Ureter (tissue), 1 donor: ENCODE data around the gene ALX3. TPM values are rescaled to one million over a fixed set of nuclear protein-coding genes. Genes with fewer than 3 reads are reported as not detected.
"Not testable (repeated sequence)": the region's sequence is repeated elsewhere in the genome, so short reads cannot be mapped to it uniquely, and the experiment has no call there.

Experiments used
- DNase-seq: peaks from one replicate; pipeline ENCODE4 v3.0.0-alpha.2; 2020; ENCODE audit warnings: low spot score
- total RNA-seq: library from RNA; stranded (reverse); gene quantifications from one replicate; pipeline ENCODE4 v1.2.4, GENCODE V29; 2023
- donor health status: DM: yes; HTN: yes; CAD: no.

Gene ALX3
- total RNA-seq, 1 donor from 2014 or later, result not detected

DNA sequence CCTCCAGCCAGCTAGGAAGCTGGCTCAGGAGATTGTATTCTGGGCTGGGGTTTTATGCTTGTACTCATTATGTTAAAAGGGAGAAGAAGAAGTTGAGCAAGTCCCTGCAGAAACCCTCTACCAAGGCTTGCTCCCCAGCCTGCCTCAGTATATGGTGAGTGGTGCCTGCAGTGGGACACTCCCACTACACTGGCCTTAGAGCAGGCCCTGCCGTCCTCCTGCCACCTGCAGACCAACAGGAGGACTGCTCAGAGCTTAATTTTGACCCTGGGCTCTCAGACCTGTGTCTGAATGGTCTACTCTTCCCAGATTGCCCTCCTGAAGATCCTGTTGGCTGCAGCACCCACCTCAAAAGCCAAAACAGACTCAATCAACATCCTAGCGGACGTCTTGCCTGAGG lies 23.0 kb downstream of the ALX3 start:
- DNase-seq, result no peak

DNA sequence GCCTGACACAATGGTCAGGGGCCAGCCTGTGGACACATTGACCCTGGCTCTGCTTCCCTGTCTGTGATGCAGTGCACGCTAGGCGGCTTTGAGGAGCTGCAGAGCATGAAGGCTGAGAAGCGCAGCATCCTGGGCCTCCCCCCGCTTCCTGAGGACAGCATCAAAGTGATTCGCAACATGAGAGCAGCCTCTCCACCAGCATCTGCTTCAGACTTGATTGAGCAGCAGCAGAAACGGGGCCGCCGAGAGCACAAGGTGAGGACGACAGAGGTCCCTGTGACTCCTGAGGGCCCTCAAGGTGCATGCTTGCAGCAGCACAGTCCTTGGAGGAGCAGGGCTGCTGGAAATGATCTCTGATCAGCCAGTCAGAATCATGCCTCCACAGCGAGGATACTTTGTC lies 27.5 kb downstream of the ALX3 start:
- no peak for DNase-seq

DNA sequence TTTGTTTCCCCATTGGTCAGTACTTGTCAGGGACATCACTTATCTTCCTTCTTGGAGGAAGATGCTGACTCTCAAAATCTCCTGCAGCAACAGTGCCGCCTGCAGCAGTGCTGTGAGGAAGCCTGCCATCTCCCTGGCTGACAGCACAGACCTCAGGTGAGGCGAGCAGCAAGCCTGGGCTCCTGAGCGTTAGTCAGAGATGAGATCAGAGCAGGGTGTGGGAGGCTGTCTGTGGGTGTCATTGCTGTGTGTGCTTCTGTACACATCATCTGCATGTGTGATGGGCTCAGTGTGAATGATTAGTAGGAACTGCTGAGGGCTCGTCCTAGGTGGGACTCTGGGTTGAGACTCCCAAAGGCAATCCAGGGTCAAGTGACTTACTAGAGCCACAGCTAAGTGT lies 29.9 kb downstream of the ALX3 start:
- no peak for DNase-seq

DNA sequence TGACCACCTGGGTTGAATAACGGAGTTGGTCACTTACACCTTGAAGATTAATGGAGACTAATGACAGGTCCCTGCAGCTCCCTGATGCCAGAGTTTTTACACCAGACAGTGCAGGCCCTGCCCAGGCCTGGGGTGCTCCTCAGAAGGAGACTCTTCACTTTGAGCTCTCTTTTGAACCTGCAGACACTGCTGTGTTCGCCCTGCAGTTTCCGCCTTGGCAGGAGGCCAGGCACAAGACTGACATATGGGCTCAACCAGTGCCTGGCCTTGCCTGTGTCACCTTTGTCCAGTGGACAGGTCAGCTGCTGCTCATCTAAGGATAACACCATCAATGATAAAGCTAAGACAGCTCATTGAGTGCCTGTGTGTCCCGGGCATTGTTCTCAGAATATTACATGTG lies 30.8 kb downstream of the ALX3 start:
- no peak for DNase-seq

DNA sequence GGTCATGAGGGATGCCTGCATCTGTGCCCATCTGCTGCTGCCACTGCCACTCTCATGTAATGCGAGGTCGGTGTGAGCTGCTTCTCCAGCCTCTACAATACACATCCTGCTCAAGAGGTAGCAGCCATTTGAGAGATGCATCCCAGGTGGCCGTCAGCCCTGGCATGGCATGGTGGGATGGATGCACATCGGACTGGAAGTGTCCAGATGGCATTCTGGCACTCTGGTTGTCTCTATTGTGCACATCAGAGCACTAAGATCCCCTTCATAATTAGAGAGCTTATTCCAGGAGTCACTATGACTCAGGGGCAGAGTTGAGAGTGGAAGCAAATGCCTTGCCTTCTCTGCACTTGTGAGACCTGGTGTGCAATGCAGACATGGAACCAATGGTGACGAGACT lies 32.2 kb downstream of the ALX3 start:
- DNase-seq, result no peak

DNA sequence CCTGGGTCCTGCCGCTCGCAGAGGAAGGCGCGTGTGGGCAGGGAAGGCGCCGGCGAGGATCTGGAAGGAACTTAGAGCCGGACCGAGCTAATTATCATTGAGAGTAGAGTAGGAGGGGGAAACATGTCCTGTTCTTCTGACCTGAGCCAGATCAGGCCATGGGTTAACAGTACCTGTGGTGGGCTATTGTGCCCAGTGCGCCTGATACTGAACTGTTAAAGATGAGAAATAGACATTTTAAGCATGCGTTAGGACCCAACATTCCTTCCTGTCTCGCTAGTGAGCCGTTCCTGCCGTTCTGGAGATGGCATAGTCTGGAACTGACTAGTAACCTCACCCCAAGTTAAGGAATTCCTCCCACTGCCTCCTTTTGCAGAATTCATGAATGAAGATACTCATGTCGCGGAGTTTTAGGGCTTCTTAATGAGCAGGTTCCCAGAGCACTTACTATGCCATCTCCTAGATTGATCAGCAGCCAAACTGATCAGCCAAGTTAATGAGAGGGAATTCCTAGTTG lies 35.2 kb downstream of the ALX3 start:
- no peak for DNase-seq

DNA sequence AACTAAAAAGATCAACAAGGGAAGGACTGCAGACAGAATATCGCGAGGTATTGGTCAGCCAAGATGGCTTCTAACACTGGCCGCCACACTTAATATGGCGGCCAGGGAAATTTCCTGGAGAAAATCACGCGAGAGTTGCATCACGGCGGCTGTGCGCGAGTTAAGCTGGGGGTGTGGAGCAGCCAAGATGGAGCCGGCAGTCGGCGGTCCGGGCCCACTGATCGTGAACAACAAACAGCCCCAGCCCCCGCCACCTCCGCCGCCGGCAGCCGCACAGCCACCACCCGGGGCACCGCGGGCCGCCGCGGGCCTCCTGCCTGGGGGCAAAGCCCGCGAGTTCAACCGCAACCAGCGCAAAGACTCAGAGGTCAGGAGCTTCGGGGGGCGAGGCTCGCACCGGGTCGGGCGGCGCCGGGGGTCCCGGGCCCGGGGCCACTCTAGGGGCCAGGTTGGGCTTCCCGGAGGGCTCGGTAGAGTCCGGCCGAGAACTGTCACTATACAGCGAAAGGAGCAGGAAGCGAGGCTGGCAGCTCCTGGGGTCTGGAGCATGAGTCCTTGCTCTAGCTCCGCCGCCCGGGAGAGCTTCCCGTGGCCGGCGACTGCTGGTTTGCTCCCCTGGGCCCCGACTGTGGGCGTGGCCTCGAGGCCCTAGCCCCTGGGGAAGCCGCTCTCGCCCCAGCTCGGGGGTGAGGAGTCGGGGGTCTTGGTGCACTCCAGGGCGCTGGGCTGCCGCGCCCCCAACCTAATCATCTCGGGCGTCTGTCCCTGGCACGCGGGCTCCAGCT lies 35.8 kb downstream of the ALX3 start, which contains the start of gene STRIP1:
Gene STRIP1 (plus strand): TSS at position 174 of the 785 bp plus-strand sequence. CDS start 14 bp downstream, at position 188.
- DNase-seq, result peak; percentile 96

DNA sequence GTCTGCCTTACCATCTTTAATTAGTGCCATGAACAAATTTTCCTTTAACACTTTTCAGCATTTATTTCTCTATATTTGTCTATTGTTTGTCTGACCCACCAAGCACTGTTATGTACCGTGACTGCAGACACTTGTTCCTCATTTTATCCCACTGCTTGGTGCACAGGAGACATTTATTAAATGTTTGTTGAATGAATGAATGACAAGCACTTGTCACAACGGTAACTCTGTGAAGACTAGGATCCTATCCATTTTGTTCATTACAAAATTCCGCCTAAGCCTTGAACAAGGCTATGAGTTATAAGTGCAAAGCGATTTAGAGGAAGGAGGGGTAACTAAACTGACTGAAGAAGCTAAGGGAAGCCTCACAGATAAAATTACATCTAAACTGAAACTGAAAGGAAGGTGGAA lies 36.4 kb downstream of the ALX3 start:
- no peak for DNase-seq

DNA sequence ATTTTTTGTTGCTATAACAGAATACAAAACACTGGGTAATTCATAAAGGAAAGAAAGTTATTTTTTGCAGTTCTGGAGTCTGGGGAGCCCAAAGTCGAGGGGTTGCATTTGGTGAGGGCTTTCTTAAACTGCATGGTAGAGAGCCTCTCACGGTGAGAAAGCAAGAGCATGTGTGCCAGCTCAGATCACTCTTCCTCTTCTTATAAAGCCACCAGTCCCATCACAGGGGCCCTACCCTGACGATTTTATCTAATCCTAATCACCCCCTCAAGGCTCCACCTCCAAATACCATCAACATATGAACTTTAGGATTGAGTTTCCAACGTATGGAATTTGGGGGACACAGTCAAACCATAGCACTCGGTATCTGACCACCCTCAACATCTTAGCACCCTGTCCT lies 37.1 kb downstream of the ALX3 start:
- no peak for DNase-seq

DNA sequence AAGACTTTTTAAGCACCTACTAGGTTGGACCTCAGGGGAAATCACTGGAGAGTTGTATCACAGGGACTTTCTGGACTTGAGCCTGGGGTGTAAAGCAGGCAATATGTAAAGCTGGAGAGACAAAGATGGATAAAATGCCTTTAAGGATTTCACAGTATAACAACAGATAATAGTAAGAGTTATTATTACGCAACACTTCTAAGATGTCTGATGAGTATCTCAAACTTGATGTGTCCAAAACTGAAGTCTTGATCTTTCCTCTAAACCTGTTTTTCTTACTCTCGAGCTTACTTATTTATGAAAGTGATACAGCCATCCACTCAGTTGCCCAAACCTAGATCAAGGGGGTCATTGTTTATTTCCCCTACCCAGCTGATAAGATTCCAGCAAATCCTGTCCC lies 38.1 kb downstream of the ALX3 start:
- DNase-seq, result no peak

DNA sequence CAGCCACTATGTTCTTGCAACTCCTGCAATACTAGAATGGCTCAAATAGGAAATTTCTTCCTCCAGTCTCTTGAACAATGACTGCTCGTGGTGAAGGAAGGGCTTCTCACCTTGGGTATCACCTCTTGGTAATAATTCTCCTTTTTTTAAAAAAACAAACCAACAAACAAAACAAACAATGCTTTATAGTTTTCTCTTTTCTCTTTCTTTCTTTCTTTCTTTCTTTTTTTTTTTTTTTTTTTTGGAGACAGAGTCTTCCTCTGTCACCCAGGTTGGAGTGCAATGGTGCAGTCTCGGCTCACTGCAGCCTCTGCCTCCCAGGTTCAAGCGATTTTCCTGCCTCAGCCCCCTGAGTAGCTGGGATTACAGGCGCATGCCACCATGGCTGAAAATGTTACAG lies 39.8 kb downstream of the ALX3 start:
- not testable (repeated sequence) for DNase-seq

DNA sequence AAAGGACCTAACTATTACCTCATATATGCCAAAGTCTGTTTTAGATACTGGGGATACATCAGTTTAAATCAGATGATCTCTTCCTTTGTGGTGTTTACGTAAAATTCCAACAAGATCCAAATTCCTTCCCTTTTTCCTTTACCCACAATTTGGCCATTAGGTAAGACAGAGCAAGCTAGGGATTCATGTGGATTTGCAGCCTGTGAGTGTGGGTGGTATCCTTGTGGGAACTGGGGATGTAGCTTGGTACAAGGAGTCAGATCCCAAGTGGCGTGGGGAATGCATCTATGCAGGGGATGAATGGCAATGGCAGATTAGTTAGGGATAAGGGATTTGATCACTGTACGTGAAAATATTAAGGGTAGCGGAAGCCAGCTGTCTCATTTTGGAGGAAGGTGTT lies 45.9 kb downstream of the ALX3 start:
- DNase-seq, result no peak

DNA sequence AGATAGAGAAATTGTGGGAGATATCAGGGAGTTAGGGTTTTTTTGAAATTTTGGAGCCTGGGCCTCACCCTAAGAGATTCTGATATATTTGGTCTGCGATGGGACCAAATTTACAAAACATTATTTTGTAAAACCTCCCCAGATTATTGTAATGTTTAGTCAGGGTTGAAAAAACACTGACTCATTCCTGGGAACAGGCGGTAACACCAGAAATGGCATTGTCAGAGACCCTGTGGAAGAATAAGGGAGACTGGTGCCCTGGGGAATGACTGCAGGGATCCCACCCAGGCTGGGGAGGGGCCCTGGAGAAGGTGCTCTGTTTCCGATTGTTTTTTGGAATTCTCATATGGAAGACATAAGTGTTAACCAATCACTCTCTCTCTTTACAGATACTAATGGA lies 49.2 kb downstream of the ALX3 start:
- no peak for DNase-seq

DNA sequence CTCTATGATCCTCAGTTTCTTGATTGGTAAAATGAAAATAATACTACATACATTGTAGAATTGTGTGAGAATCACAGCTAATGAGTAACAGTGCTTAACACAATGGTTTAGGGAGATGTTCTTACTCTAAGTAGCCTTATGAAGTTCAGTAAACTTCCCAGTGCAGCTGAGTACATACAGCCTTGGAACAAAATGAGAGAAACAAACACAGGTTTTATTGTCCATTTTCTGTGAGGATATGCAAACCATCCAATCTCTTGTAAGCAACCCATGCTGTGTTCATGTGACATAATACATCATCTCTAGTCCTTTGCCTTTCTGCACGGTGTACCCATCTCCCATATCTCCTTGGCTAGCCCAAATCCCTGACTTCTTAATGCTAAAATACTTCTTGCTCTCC lies 50.7 kb downstream of the ALX3 start:
- DNase-seq, result no peak

DNA sequence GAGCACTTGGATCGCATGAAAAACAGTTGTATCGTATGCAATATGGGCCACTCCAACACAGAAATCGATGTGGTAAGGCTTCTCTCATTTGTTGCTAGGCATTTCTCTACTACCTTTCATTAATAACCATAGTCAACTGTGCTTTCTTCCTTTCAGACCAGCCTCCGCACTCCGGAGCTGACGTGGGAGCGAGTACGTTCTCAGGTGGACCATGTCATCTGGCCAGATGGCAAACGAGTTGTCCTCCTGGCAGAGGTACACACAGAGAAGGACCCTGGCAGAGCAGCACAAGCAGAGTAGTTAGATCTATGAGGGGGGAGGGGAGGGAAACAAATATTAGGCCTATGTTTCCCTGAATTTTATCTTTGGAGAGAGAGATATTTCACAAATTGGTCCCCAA lies 52.1 kb downstream of the ALX3 start:
- DNase-seq, result no peak

DNA sequence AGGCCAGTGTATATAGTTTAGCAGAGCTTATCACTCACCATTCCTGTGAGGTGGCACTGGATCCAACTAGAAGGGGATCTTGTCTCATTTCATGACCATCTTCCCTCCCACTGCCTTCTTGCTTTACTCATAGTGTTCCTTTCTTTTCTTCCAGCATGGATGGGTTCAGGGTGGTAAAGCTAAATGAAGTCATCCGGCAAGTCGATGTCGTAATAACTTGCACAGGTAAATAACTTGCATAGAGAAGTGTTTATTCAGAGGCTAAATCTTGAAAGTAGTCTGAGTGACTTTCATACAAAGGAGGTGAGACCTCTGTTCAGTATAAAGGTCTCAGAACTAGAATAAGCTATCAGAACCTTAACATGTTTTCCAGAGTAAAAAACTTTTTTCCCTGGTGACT lies 52.7 kb downstream of the ALX3 start:
- no peak for DNase-seq

DNA sequence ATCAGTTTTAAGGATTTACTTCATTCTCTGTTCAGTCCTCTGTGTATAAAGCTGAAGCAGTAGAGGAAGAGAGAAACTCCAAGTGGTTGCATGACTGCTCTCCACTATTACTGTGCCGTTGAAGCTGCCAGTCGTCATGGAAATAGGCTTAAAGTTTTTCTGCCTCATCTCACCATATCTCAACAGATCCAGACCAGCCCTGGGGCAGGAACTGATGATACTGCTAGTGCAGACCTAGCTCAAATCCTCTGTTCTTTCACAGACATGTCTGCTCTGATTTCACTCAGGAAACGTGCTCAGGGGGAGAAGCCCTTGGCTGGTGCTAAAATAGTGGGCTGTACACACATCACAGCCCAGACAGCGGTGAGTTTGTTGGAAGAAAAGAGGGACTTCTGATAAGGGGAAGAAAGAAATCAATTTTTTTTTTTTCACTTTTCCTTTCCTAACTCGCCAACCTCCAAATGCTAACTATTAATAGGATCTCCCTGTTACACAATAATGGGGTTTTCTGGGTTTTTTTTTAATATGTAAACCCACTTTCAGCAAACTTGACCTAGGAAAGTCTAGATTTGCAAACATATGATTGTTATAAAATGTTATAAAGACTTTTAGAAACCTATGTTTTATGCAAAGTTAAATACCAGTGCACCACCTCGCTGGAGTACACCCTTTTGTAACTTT lies 58.2 kb downstream of the ALX3 start:
- DNase-seq, result no peak

DNA sequence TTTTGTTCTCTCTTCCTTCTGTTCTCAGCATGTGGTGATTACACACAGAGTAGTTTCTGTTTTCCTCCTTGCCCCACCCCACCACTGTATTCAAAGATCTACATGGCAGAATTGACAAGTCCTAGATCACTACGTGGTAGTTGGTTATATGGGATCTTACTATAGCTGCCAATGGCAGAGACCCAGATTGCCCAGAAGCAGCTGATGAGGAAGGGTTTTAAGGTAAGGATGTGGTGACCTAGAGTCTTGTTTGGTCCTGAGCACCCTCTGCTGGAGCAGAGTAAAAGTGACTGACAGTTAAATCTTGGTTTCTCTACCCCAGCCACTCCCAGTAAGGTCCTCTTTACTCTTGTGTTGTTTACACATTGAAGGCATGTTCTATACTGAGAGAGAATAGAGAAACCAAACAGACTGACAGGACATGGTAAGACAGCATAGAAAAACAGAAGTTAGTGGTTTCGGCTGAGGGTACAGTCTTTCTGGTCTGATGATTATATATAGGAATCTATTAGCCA lies 58.9 kb downstream of the ALX3 start:
- no peak for DNase-seq

Other genes starting within 250 kb of the ALX3 start
- gene CSF1, start 159.8 kb downstream of the ALX3 start, total RNA-seq, result 26.1 TPM
- gene AHCYL1, start 85.9 kb downstream of the ALX3 start, total RNA-seq, result 71.0 TPM
- 41.5 TPM for gene STRIP1, start 36.0 kb downstream of the ALX3 start, total RNA-seq
- not detected for gene UBL4B, start 41.8 kb upstream of the ALX3 start, total RNA-seq
- not detected for gene SLC6A17, start 79.8 kb upstream of the ALX3 start, total RNA-seq
- 5.2 TPM for gene KCNC4, start 139.6 kb upstream of the ALX3 start, total RNA-seq